CD4-positive, alpha-beta T cell treated with Interleukin-21 for 1 hour (primary cell): Measurements from ENCODE around the gene SNX13.
"Not testable (repeated sequence)": the region's sequence is repeated elsewhere in the genome, so short reads cannot be mapped to it uniquely, and the experiment has no call there.

Experiments used
- DNase-seq: peaks from one replicate; pipeline ENCODE4 v3.0.0-alpha.2; 2020

SNX13 gene

GRCh38 chr7:17844514-17845196, 95.6 kb downstream of the SNX13 start:
- DNase-seq = no peak

- DNase-seq = no peak
Measured at GRCh38 chr7:17844022-17844421, 96.3 kb downstream of the SNX13 start.

DNA sequence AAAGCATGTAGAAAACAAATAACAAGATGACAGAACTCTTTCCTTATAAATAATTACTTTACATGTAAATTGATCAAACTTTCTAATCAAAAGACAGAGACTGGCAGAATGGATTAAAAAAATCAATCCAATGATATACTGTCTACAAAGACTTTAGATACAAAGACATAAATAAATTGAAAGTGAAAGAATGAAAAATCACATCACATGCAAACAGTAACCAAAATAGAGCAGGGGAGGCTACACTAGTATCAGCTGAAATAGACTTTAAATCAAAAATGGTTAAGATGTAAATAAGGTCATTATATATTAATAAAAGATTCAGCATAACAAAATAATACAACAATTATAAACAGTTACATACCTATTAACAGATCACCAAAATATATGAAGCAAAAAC, 97.3 kb downstream of the SNX13 start:
- DNase-seq = no peak

DNA sequence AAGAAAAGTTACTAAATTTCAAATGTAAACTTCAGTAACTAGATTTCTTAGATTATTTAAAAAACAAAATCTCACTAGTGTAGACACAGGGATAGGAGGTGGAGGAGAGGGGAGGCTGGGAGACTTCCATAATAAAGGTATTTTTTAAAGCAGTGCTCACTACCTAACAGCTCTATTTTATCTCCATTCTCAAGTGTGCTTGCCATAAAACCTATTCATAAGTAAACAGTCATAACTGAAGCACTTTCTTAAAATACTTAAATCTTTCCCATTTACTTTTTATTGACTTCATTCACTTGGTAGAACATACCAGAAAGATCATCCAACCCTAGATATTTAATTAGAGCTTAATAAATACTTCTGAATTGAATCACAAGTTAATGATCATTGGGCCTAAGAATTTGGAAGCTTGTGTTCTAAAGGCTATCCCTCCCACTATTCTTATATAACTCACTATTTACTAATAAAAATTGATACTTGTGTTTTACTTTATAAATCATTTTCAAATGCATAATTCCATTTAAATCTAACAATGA, 107.4 kb downstream of the SNX13 start:
- no peak for DNase-seq

GRCh38 chr7:17832242-17832641, 108.1 kb downstream of the SNX13 start:
- DNase-seq = no peak

- DNase-seq = no peak
Measured at GRCh38 chr7:17830206-17830605, 110.1 kb downstream of the SNX13 start.

DNA sequence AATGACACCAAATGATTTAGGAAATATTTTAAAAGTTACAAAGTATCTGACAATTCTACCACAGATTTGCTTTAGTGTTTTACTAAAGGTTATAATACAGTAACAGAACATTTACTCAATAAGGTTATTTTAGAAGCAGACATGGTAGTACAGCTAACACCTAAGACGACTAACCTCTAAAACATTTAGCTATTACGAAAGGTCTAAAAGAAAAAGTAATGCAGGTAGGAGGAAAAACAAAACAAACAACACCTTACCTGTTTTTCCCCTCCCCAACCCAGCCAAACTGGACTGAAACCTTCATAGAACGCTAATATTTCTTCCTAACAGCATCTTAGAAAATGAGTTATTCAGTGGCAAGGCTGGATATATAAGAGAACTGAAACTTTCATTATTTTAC, 111.3 kb downstream of the SNX13 start:
- DNase-seq = no peak

- DNase-seq = no peak
Measured at GRCh38 chr7:17822547-17823173, 117.6 kb downstream of the SNX13 start.

DNA sequence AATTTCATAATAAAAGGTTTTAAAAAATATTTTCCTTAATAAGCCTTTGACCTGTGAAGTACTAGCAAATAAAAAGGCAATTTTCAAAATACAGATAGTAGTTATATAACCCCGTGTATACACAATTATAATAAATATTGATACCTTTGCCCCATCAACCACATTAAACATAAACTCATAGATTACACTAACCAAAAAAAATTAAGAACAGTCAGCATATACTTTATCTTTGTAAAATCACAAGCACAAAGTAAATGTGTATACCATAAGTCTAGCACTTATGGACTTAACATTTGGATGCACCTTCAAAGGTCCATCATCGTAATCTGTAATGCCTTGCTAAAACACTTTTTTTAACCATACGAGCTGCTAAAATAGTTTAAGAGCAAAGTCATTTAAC, 123.4 kb downstream of the SNX13 start:
- DNase-seq = no peak

- no peak for DNase-seq
Measured at GRCh38 chr7:17815318-17815717, 125.0 kb downstream of the SNX13 start.

DNA sequence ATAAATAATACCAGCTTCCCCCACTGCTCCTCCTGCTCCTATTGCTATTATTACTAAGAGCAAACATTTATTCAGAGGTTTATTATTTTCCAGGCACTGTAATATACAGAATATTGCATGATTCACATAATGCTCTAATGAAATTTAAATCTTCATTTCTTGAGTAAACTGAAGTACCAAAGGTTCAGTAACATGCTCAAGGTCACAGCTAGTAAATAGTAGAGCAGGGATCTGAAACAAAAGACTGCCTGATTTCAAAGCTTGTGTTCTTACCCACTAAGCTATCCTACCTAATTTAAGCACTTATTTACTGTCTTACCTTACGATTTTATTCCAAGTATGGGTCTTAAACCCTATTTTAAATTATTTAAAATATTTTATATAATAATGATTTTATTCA, 126.2 kb downstream of the SNX13 start:
- no peak for DNase-seq

DNA sequence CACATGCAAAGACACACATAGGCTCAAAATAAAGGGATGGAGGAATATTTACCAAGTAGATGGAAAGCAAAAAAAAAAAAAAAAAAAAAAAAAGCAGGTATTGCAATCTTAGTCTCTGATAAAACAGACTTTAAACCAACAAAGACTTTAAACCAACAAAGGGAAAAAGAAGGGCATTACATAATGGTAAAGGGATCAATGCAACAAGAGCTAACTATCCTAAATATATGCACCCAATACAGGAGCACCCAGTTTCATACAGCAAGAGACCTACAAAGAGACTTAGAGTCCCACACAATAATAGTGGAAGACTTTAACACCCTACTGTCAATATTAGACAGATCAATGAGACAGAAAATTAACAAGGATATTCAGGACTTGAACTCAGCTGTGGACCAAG, 131.1 kb downstream of the SNX13 start:
- DNase-seq = not testable (repeated sequence)

DNA sequence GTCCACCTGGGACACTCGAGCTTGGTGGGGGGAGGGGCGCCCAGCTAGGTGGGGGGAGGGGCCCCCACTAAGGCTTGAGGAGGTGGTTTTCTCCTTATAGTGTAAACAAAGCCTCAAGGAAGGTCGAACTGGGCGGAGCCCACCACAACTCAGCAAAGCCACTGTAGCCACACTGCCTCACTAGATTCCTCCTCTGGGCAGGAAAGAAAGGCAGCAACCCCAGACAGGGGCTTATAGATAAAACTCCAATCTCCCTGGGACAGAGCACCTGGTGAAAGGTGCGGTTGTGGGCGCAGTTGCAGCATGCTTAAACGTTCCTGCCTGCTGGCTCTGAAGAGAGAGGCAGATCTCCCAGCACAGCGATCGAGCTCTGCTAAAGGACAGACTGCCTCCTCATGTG, 133.1 kb downstream of the SNX13 start:
- no peak for DNase-seq

GRCh38 chr7:17806631-17807030, 133.7 kb downstream of the SNX13 start:
- DNase-seq = no peak

- no peak for DNase-seq
Measured at GRCh38 chr7:17802056-17802455, 138.2 kb downstream of the SNX13 start.

DNA sequence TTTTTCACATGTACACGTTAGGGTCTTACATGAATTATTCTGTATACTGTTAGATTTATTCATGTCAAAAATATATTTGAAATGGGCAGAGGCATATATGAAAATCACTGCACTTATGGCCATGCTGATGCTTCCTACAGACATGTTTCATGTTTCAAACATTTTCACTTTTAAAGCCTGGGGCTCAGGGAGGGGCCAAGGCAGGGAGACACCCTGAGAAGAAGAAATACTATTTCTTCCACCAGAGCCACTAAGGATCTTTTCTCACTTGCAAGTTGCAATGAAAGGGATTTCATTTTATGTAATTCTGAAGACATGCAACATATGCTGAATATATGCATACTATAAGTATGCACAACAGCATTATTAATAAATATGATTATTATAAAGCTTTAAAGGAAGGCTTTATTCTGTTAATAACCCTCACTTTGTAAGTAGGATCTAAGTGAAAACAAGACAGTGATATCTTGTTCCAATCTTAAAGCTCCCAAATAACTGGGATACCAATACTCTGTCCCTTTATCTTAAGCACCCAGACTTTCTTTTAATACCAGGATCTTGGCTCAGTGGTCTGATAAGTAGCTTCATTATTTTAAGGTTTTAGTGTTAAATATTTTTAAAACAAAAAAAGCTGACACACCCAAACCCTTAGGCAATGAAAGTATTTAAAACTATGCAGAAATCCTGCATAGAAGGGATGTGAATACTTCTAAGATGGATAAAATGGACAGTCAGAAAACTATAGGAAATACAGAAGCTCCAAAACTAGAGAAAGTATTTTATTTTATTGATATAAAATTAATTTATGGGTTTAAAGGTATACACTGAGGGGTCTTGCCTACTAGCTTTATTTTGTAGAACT, 148.0 kb downstream of the SNX13 start:
- DNase-seq = no peak

DNA sequence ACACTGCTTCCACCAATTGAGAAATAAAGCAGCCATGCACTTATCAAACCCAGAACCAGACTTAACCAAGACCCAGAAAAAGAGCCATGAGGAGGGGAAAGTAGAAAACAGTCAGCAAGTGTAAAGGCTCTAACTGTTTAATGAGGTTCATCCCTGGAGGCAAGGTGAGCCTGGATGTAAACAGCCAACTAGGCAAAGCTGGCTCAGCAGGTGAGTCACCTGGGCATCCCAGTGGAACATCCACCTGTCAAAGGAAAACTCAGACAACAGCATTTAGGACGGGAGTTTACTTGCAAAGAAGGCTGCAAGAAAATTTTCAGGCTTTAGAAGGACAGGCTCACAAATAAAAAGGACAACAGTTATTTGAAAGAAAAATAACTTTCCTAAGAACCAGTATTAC, 153.0 kb downstream of the SNX13 start:
- DNase-seq = no peak

- no peak for DNase-seq
Measured at GRCh38 chr7:17786314-17786852, 153.9 kb downstream of the SNX13 start.

- DNase-seq = no peak
Measured at GRCh38 chr7:17782216-17782549, 158.1 kb downstream of the SNX13 start.

DNA sequence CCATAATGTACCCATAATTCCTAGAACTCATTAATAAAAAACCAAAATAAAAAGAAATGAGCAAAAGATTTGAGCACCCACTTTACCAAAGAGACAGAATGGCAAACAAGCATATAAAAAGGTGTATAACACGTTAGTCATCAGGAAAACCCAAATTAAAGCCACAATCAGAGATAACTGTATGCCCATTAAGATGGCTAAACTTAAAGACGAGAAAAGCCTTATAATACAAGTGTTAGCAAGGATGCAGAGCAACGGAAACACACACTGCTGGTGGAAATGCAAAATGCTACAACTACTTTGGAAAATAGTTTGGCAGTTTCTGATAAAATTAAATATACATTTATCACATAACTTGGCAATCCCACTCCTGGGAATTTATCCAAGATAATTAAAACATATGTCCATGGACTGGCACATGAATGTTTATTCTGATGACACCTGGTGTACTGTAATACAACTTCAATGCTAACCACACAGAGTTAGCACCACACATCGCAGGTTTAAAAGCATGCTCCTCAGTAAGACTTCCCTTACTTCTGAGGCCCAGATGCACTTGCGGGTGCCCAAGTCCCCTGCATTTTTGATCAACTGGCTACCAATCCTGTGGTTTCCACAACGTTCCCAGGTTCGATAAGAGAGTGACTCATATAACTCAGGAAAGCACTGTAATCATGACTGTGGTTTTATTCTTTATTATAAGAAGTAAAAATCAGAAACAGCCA, 158.6 kb downstream of the SNX13 start:
- no peak for DNase-seq

DNA sequence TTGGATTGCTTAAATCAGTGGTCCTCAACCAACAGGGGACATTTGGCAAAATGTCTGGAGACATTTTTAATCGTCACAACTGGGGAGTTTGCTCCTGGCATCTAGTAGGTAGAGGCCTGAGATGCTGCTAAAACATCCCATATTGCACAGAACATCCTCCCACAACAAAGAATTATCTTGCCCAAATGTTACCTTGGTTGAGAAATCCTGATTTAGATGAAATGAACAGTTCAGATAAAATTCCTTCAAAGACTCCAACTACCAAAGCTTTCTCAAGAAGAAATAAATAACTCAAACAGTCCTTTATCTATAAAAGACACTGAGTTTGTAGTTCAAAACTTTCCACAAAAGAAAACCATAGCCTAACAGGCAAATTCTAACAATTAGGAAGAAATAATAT, 160.9 kb downstream of the SNX13 start:
- no peak for DNase-seq

DNA sequence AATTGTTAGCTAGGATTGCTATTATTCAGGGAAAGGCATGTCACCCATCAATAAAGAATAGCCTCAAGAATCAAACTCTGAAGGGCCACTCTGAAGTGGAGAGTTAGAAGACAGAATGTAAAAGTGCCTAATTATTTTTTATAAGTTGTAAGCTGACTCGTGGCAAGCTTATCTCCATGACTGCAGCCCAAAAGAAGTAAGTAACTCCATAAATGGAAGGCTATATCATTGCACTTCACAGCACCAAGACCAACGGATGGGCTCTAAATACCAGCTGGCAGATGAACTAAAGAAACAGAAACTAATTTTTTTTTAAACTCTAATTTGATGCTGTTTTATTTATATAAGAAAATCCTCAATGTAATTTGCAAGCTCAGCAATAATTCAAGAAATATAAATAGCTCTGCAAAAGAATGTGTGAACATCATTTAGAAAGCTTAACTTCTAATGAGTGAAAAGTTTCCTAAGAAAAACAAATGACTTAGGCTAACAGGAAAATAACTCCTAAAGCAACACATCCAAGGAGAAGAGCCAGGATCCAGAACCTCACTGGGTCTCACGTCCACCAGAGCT, 165.5 kb downstream of the SNX13 start:
- no peak for DNase-seq

DNA sequence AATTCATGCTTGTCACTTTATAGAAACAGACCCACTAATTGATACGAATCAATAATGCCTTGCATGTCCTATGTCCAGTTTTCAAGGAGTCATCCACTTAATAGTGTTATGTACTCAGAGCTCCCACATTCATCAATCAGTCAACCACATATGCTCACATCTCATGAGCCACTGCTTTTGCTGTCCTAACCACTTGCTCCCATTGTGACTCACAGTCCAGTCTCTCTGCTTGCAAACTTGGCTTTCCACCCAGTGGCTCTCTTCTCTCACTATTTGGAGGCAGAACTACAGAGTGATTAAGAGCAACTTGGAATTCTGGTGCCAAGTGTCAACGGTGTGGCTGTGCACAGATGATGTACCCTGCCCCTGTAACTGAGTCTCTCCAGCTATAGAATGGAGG, 166.0 kb downstream of the SNX13 start:
- no peak for DNase-seq
